SK-N-SH (cell line): ENCODE results near the gene ARHGAP15. TPM values are rescaled to one million over a fixed set of nuclear protein-coding genes. Genes with fewer than 3 reads are reported as not detected.

Source experiments
- CTCF ChIA-PET: fragments of 300-600, 350-600 bp; formaldehyde crosslinking; extraction: SDS; loops from one replicate; lab custom pipeline; 2021; lab: Yijun Ruan, JAX
- POLR2A ChIA-PET: fragments of 350-600 bp; sonication (Branson Sonifier 250); formaldehyde crosslinking; extraction: SDS; loops from one replicate; lab custom pipeline; 2020; ENCODE audit warnings: antibody characterized with exemption, inconsistent platforms; lab: Yijun Ruan, JAX
- DNase-seq: peaks from one replicate; pipeline ENCODE4 v3.0.0; 2012
- H2AFZ ChIP-seq: fragments of 200-600 bp; sonication (generic); 2 replicates; pipeline ENCODE4 v1.8.1; 2016; ENCODE audit warnings: antibody characterized with exemption, mild to moderate bottlenecking, low read depth
- H3F3A ChIP-seq: fragments of 200-600 bp; sonication (generic); replicated peaks from 2 replicates; pipeline ENCODE3; 2016; ENCODE audit warnings: antibody characterized with exemption, mild to moderate bottlenecking; ENCODE audit not compliant: insufficient read depth
- H3K27ac ChIP-seq, 2 experiments: fragments of 200-500 bp in 1 of 2; fragments of 200-600 bp in 1 of 2; sonication (Bioruptor generic) in 1 of 2; sonication (generic), shearing (Covaris generic) in 1 of 2; 2 replicates each; pipeline versions ENCODE4 v1.5.1 to v1.6.1; 2014 to 2016; ENCODE audit warnings: low read depth in 2 of 2, inconsistent platforms in 1 of 2, low read length in 1 of 2, mild to moderate bottlenecking in 1 of 2, mixed read lengths in 1 of 2
- H3K27me3 ChIP-seq: fragments of 200-600 bp; sonication (generic), shearing (Covaris generic); 2 replicates; pipeline ENCODE4 v1.6.1; 2016; ENCODE audit warnings: mixed run types; ENCODE audit not compliant: insufficient read depth
- H3K36me3 ChIP-seq, 2 experiments: fragments of 200-500 bp in 1 of 2; fragments of 200-600 bp in 1 of 2; sonication (Bioruptor generic) in 1 of 2; sonication (generic) in 1 of 2; replicated peaks in 1 of 2; 2 replicates each; pipeline versions ENCODE3 to v1.5.1; 2014 to 2016; ENCODE audit warnings: low read length in 1 of 2, mild to moderate bottlenecking in 1 of 2; ENCODE audit not compliant: insufficient read depth in 2 of 2, control insufficient read depth in 1 of 2
- H3K4me1 ChIP-seq, 2 experiments: fragments of 200-500 bp in 1 of 2; fragments of 200-600 bp in 1 of 2; sonication (Bioruptor generic) in 1 of 2; sonication (generic), shearing (Covaris generic) in 1 of 2; 2 replicates each; pipeline versions ENCODE4 v1.5.1 to v1.6.1; 2014 to 2016; ENCODE audit warnings: low read depth in 1 of 2, low read length in 1 of 2, mixed run types in 1 of 2; ENCODE audit not compliant: insufficient read depth in 2 of 2, control insufficient read depth in 1 of 2
- H3K4me2 ChIP-seq: fragments of 200-600 bp; sonication (generic), shearing (Covaris generic); 2 replicates; pipeline ENCODE4 v1.6.1; 2017; ENCODE audit warnings: mixed run types
- H3K4me3 ChIP-seq, 2 experiments: fragments of 200-500 bp in 1 of 2; fragments of 200-600 bp in 1 of 2; sonication (Bioruptor generic) in 1 of 2; sonication (generic), shearing (Covaris generic) in 1 of 2; 2 replicates each; pipeline versions ENCODE4 v1.5.1 to v1.8.1; 2014 to 2016; ENCODE audit warnings: low read depth in 2 of 2, inconsistent platforms in 1 of 2, low read length in 1 of 2, mild to moderate bottlenecking in 1 of 2, mixed read lengths in 1 of 2, moderate library complexity in 1 of 2
- H3K79me2 ChIP-seq: fragments of 200-600 bp; sonication (generic); 2 replicates; pipeline ENCODE4 v1.8.1; 2017; ENCODE audit warnings: mild to moderate bottlenecking; ENCODE audit not compliant: insufficient read depth
- H3K9ac ChIP-seq: fragments of 200-600 bp; sonication (generic); 2 replicates; pipeline ENCODE4 v1.6.1; 2017; ENCODE audit warnings: mixed run types
- H3K9me2 ChIP-seq: fragments of 200-600 bp; sonication (generic); 2 replicates; pipeline ENCODE4 v1.6.1; 2017; ENCODE audit warnings: mixed run types
- H3K9me3 ChIP-seq: fragments of 200-600 bp; sonication (generic); 2 replicates; pipeline ENCODE4 v1.6.1; 2017; ENCODE audit warnings: mixed run types, mild to moderate bottlenecking, moderate library complexity
- H4K20me1 ChIP-seq: fragments of 200-600 bp; sonication (generic); 2 replicates; pipeline ENCODE4 v1.6.1; 2017; ENCODE audit warnings: mild to moderate bottlenecking, mixed run types; ENCODE audit not compliant: insufficient read depth
- CHD2 ChIP-seq: fragments of 150-350 bp; IDR thresholded peaks from 2 replicates; pipeline ENCODE4 v1.6.1; 2018; ENCODE audit warnings: low read length; ENCODE audit not compliant: partially characterized antibody
- ELF1 ChIP-seq: IDR thresholded peaks from 2 replicates; pipeline ENCODE4 v1.4.0; 2012
- EP300 ChIP-seq, 2 experiments: IDR thresholded peaks; 2 replicates each; pipeline versions ENCODE4 v1.4.0 to v1.6.1; 2012; ENCODE audit warnings: borderline replicate concordance in 1 of 2, low read depth in 1 of 2, low read length in 1 of 2
- FOSL2 ChIP-seq: IDR thresholded peaks from 2 replicates; pipeline ENCODE4 v1.4.0; 2012; ENCODE audit warnings: low read depth, mild to moderate bottlenecking, moderate library complexity, borderline replicate concordance
- FOXM1 ChIP-seq: IDR thresholded peaks from 2 replicates; pipeline ENCODE4 v1.4.0; 2012; ENCODE audit warnings: low read depth, mild to moderate bottlenecking
- NRF1 ChIP-seq: IDR thresholded peaks from 2 replicates; pipeline ENCODE4 v1.6.1; 2012; ENCODE audit warnings: low read depth, mild to moderate bottlenecking, low read length
- RAD21 ChIP-seq: IDR thresholded peaks from 2 replicates; pipeline ENCODE4 v1.6.1; 2012; ENCODE audit warnings: mild to moderate bottlenecking, low read length
- RCOR1 ChIP-seq: fragments of 150-350 bp; IDR thresholded peaks from 2 replicates; pipeline ENCODE4 v1.6.1; 2017; ENCODE audit warnings: antibody characterized with exemption, low read length
- TEAD4 ChIP-seq: IDR thresholded peaks from 2 replicates; pipeline ENCODE4 v1.4.0; 2012; ENCODE audit warnings: mild to moderate bottlenecking, borderline replicate concordance; ENCODE audit not compliant: insufficient read depth
- YY1 ChIP-seq: IDR thresholded peaks from 2 replicates; pipeline ENCODE4 v1.4.0; 2012; ENCODE audit warnings: low read depth, mild to moderate bottlenecking
- WGBS: methylation state at CpG from one replicate; pipeline ENCODE4 v1.1.6; 2017; ENCODE audit warnings: low lambda C conversion rate; 5-methylcytosine and 5-hydroxymethylcytosine counted together
- polyA plus RNA-seq, 3 experiments: library from polyadenylated mRNA; depleted of rRNA; stranded (reverse); fragments of >200 nt; gene quantifications; 2 replicates each; pipeline ENCODE4 v1.2.3, GENCODE V29; 2012
- TF ChIP-seq, protein P1 (sequence below): IDR thresholded peaks from 2 replicates; pipeline ENCODE4; 2012
- TF ChIP-seq, protein P2 (sequence below): IDR thresholded peaks from 2 replicates; pipeline ENCODE4 v1.4.0; 2012; ENCODE audit warnings: low read depth

The ARHGAP15 gene
- polyA plus RNA-seq, 1 of the 3 experiments (the other 2 are of a cell fraction), result not detected

DNA sequence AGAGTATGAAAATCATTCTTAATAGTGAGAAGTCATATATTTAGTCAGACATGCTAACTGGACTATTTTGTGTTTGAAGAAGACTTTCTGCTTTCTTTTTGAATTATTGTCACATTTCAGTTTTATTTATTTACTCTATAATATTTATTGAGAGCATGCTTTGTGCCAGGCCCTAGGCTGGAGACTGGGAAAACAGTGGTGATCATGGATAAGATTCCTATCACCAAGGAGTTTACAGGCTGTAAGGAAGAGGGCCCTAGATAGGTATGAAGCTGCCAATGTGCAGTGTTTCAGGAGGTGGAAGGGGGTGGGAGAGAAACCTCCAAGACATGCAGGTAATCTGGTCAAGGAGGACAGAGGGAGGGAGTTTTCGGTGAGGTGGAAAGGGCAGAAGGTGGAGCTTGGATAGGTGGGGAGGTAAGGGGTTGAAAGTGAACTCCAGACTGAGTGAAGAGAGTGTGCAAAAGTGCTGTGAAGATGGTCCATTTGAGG, 207.5 kb downstream of the ARHGAP15 start:
- Histone ChIP-seq H3K4me1 (no peaks in the 10 kb centered on the region), H2AFZ (no peak overlapping the region), H3F3A (no peaks in the 10 kb centered on the region), H3K9ac (no peak overlapping the region), H3K4me3 (no peak overlapping the region), H3K36me3 (no peaks in the 10 kb centered on the region)
- DNase-seq, result no peak
- CTCF ChIA-PET, result no interaction called here
- TF ChIP-seq RAD21, result no peak
- TF ChIP-seq ELF1, result no peak
- TF ChIP-seq TEAD4, result no peak
- TF ChIP-seq NRF1, result no peak
- TF ChIP-seq, protein P1, sequence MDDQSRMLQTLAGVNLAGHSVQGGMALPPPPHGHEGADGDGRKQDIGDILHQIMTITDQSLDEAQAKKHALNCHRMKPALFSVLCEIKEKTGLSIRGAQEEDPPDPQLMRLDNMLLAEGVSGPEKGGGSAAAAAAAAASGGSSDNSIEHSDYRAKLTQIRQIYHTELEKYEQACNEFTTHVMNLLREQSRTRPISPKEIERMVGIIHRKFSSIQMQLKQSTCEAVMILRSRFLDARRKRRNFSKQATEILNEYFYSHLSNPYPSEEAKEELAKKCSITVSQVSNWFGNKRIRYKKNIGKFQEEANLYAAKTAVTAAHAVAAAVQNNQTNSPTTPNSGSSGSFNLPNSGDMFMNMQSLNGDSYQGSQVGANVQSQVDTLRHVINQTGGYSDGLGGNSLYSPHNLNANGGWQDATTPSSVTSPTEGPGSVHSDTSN, result no peak
- TF ChIP-seq, all 33 proteins: peak for 0
- Histone ChIP-seq H3K9me3 (no peaks in the 10 kb centered on the region), H3K79me2 (no peaks in the 10 kb centered on the region), H3K27me3 (no peaks in the 10 kb centered on the region), H3K9me2 (no peaks in the 10 kb centered on the region), H3K4me2 (no peak overlapping the region), H4K20me1 (no peaks in the 10 kb centered on the region), H3K27ac (no peak overlapping the region)
- 70% methylated on average over 1 of the region's 1 CpG for whole genome bisulfite sequencing
- POLR2A ChIA-PET, result no interaction called here

DNA sequence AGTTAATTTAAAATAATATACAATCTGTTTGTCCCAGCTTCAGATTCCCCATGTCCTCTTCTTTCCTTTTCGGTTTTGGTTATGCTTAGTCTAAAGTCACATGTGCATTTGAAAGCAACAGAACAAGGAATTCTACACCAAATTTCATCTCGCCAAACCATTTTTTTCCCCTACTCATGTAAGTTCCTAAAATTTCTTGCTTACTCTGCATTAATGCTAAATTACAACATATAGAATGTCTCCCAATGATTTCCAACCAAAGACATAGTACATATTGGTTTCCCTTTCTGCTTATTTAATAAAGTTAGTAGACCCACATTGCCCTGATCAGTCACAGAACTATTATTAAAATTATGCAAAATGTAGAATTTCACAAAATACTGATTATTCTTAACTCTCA, 212.3 kb downstream of the ARHGAP15 start:
- H3K79me2 ChIP-seq, result no peaks in the 10 kb centered on the region

More for the DNA sequence above, 212.3 kb downstream of the ARHGAP15 start:
- CTCF ChIA-PET, result interaction anchor here (1.1 kb wide), 1 partner anchor 72 kb away, joined by 3 read pairs; no protein-coding TSS in a partner anchor
- no peak overlapping the region for H3K27ac ChIP-seq
- H3K9me2 ChIP-seq, result no peaks in the 10 kb centered on the region
- no peak for TF ChIP-seq FOXM1
- TF ChIP-seq, protein P2, sequence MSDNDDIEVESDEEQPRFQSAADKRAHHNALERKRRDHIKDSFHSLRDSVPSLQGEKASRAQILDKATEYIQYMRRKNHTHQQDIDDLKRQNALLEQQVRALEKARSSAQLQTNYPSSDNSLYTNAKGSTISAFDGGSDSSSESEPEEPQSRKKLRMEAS, result no peak
- TF ChIP-seq, protein P1, result no peak
- TF ChIP-seq YY1, result no peak
- TF ChIP-seq CHD2, result no peak
- TF ChIP-seq EP300 (IDR thresholded peaks at IDR 0.05; ENCODE audit: borderline replicate concordance in 1 of 2, low read depth in 1 of 2, low read length in 1 of 2), result no peak
- no peak for TF ChIP-seq RCOR1
- no peak for TF ChIP-seq FOSL2
- TF ChIP-seq, all 33 proteins: peak for 0
- H2AFZ ChIP-seq, result no peak overlapping the region
- POLR2A ChIA-PET, result no interaction called here
- no peaks in the 10 kb centered on the region for H3K9me3 ChIP-seq
- no peak overlapping the region for H3K4me3 ChIP-seq
- H3K36me3 ChIP-seq, result no peaks in the 10 kb centered on the region
- H3K4me1 ChIP-seq, result no peaks in the 10 kb centered on the region; a peak in 1 of 4 replicates
- H4K20me1 ChIP-seq, result no peaks in the 10 kb centered on the region
- H3K4me2 ChIP-seq, result no peak overlapping the region
- 57% methylated on average over 2 of the region's 2 CpGs for WGBS
- no peak overlapping the region for H3K9ac ChIP-seq
- no peaks in the 10 kb centered on the region for H3F3A ChIP-seq
- no peaks in the 10 kb centered on the region for H3K27me3 ChIP-seq
- DNase-seq, result no peak
